Measurements from ENCODE around the gene MED7. TPM values are rescaled to one million over a fixed set of nuclear protein-coding genes. Genes with fewer than 3 reads are reported as not detected.

MED7 gene
- total and polyA plus RNA-seq, 4 donors = 18.7 to 23.2 (median 19.6) TPM

DNA sequence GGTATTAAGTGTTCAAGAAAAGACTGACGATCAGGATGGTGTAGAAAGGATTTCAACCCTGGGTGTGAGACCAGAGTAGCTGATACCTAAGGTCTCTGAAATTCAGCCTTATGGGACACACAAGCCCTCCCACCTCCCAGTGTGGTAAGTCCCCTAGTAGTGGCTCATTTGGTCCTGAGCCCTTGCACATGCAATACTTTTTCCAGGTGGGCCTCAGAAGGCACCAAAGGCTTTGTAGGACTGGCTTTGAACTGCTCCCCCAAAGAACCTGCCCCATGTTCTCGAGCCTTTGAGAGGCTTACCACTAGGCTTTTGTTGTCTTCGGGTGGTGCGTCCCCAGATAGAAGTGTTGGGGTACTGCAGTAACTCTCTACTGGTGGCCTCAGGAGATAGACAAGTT is 22.6 kb upstream of the MED7 start:
- H3K4me1 ChIP-seq (ENCODE audit: control insufficient read depth, insufficient read depth, low read length) = no peaks in the 10 kb centered on the region
- WGBS (ENCODE audit: insufficient coverage) = 79% methylated on average over 2 of the region's 4 CpGs
- H3K9me3 ChIP-seq (ENCODE audit: control insufficient read depth, insufficient read depth, low read length) = no peaks in the 10 kb centered on the region
- no peak overlapping the region for H3K27ac ChIP-seq (ENCODE audit: low read depth, low read length)
- H3K36me3 ChIP-seq (ENCODE audit: control insufficient read depth, insufficient read depth, low read length) = no peaks in the 10 kb centered on the region
- DNase-seq (ENCODE audit: low read depth in 4 of 6, low spot score in 6 of 6) = no peak
- no peaks in the 10 kb centered on the region for H3K27me3 ChIP-seq (ENCODE audit: control insufficient read depth, insufficient read depth, low read length)
- H3K4me3 ChIP-seq (ENCODE audit: low read depth, low read length) = no peak overlapping the region

GRCh38 chr5:157164521-157164920 is 21.9 kb upstream of the MED7 start:
- no peak overlapping the region for H3K4me3 ChIP-seq (ENCODE audit: low read depth, low read length)
- H3K4me1 ChIP-seq (ENCODE audit: control insufficient read depth, insufficient read depth, low read length) = no peaks in the 10 kb centered on the region
- no peak for DNase-seq (ENCODE audit: low read depth in 4 of 6, low spot score in 6 of 6)
- H3K9me3 ChIP-seq (ENCODE audit: control insufficient read depth, insufficient read depth, low read length) = no peaks in the 10 kb centered on the region
- H3K27me3 ChIP-seq (ENCODE audit: control insufficient read depth, insufficient read depth, low read length) = no peaks in the 10 kb centered on the region
- WGBS (ENCODE audit: insufficient coverage) = 98% methylated on average over 4 of the region's 5 CpGs
- H3K36me3 ChIP-seq (ENCODE audit: control insufficient read depth, insufficient read depth, low read length) = no peaks in the 10 kb centered on the region
- H3K27ac ChIP-seq (ENCODE audit: low read depth, low read length) = no peak overlapping the region

- H3K9me3 ChIP-seq (ENCODE audit: control insufficient read depth, insufficient read depth, low read length) = no peaks in the 10 kb centered on the region
Observed at GRCh38 chr5:157162919-157163510, 20.4 kb upstream of the MED7 start.

DNA sequence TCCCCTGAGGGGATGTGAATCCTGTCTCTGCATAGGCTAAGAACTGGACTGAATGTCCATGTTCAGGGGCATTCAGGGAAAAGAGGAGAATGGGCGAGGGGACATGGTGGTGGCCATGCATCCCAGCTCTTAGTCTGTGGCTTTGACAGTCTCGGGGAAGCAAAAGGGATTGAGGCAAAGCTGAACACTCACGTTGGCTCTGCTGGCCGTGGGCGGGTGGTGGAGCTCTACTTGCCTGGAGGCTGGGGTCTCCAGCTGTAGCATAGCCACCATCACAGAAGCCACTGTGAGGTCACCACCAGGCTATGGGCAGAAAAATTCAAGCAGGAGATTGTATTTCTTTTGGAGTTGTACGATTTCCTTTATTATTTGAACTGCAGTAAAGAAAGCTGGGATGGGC is 19.3 kb upstream of the MED7 start:
- DNase-seq (ENCODE audit: low read depth in 4 of 6, low spot score in 6 of 6) = no peak
- Histone ChIP-seq H3K27ac (ENCODE audit: low read depth, low read length) (no peak overlapping the region), H3K27me3 (ENCODE audit: control insufficient read depth, insufficient read depth, low read length) (no peaks in the 10 kb centered on the region), H3K4me1 (ENCODE audit: control insufficient read depth, insufficient read depth, low read length) (no peaks in the 10 kb centered on the region), H3K36me3 (ENCODE audit: control insufficient read depth, insufficient read depth, low read length) (no peaks in the 10 kb centered on the region), H3K4me3 (ENCODE audit: low read depth, low read length) (no peak overlapping the region), H3K9me3 (ENCODE audit: control insufficient read depth, insufficient read depth, low read length) (no peaks in the 10 kb centered on the region)
- WGBS (ENCODE audit: insufficient coverage) = 81% methylated on average over 6 of the region's 6 CpGs

More at GRCh38 chr5:157162919-157163510, 20.4 kb upstream of the MED7 start:
- H3K4me1 ChIP-seq (ENCODE audit: control insufficient read depth, insufficient read depth, low read length) = no peaks in the 10 kb centered on the region
- DNase-seq (ENCODE audit: low read depth in 4 of 6, low spot score in 6 of 6) = no peak
- H3K4me3 ChIP-seq (ENCODE audit: low read depth, low read length) = no peak overlapping the region
- WGBS (ENCODE audit: insufficient coverage) = 94% methylated on average over 12 of the region's 12 CpGs
- H3K27ac ChIP-seq (ENCODE audit: low read depth, low read length) = no peak overlapping the region
- no peaks in the 10 kb centered on the region for H3K36me3 ChIP-seq (ENCODE audit: control insufficient read depth, insufficient read depth, low read length)
- no peaks in the 10 kb centered on the region for H3K27me3 ChIP-seq (ENCODE audit: control insufficient read depth, insufficient read depth, low read length)

- no peak for DNase-seq (ENCODE audit: low read depth in 4 of 6, low spot score in 6 of 6)
- no peaks in the 10 kb centered on the region for H3K27me3 ChIP-seq (ENCODE audit: control insufficient read depth, insufficient read depth, low read length)
- H3K27ac ChIP-seq (ENCODE audit: low read depth, low read length) = no peak overlapping the region
- H3K4me3 ChIP-seq (ENCODE audit: low read depth, low read length) = no peak overlapping the region
- H3K4me1 ChIP-seq (ENCODE audit: control insufficient read depth, insufficient read depth, low read length) = no peaks in the 10 kb centered on the region
- no peaks in the 10 kb centered on the region for H3K36me3 ChIP-seq (ENCODE audit: control insufficient read depth, insufficient read depth, low read length)
- WGBS (ENCODE audit: insufficient coverage) = 96% methylated on average over 4 of the region's 4 CpGs
- no peaks in the 10 kb centered on the region for H3K9me3 ChIP-seq (ENCODE audit: control insufficient read depth, insufficient read depth, low read length)
Observed at GRCh38 chr5:157160001-157160400, 17.3 kb upstream of the MED7 start.

DNA sequence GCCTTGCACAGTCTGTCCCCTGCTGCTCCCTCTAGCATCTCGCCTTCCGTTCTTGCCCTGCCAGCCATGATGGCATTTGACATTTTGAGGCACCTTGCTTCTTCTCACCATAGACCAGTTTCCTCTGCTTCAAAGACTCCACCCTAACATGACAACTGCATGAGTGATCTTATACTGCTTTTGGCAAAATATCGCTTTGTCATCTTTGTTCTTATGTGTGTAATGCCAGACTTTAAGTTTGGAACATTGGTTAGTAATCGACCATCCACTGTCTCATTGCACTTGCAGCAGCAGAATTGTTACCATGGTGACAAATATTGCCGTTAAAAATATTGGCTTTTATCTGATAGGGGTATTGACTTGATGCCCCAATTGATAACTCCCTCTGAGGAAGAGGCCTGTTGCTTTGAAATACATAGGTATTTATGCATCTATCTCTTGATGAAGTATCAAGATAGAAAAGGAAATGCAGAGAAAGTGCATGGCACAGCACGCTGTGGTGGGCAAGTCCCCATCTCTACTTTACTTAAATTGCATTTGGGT is 16.6 kb upstream of the MED7 start:
- WGBS (ENCODE audit: insufficient coverage) = 76% methylated on average over 2 of the region's 6 CpGs
- Histone ChIP-seq H3K36me3 (ENCODE audit: control insufficient read depth, insufficient read depth, low read length) (no peaks in the 10 kb centered on the region), H3K4me3 (ENCODE audit: low read depth, low read length) (no peak overlapping the region), H3K27me3 (ENCODE audit: control insufficient read depth, insufficient read depth, low read length) (no peaks in the 10 kb centered on the region), H3K9me3 (ENCODE audit: control insufficient read depth, insufficient read depth, low read length) (no peaks in the 10 kb centered on the region), H3K27ac (ENCODE audit: low read depth, low read length) (no peak overlapping the region), H3K4me1 (ENCODE audit: control insufficient read depth, insufficient read depth, low read length) (no peaks in the 10 kb centered on the region)
- DNase-seq (ENCODE audit: low read depth in 4 of 6, low spot score in 6 of 6) = peak in 1 of 6 donors; percentile 5

DNA sequence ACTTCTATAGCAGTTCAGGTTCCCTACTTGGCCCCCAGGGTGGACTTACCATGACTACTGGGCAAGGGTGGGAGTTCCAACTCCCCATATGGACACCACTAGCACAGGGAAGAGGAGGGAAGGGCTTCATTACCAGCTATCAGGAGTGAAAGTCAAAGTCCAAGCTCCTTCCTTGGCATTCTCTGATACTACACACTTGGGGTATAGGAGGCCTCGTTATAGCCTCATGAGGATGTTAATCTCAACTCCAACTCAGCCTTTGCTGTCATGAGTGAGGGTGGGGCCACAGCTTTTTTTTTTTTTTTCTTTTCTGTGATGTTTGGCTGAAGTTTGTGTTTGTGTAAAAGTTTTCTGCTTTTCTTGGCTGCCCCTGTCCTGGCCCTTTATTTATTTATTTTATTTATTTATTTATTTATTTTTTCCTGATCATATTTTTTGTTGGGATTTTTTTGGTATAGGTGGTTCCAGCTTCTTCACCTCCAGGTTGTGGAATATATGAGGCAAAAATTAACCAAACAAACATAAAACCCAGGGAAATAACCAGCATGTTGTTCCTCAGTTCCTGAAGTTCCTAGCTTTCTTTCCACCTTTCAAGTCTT is 14.7 kb upstream of the MED7 start:
- WGBS (ENCODE audit: insufficient coverage) = no CpG with 5 or more reads among the region's 1 CpG
- no peaks in the 10 kb centered on the region for H3K4me1 ChIP-seq (ENCODE audit: control insufficient read depth, insufficient read depth, low read length)

GRCh38 chr5:157155297-157155696 is 12.6 kb upstream of the MED7 start:
- DNase-seq (ENCODE audit: low read depth in 4 of 6, low spot score in 6 of 6) = no peak
- Histone ChIP-seq H3K4me3 (ENCODE audit: low read depth, low read length) (no peak overlapping the region), H3K36me3 (ENCODE audit: control insufficient read depth, insufficient read depth, low read length) (no peaks in the 10 kb centered on the region), H3K27me3 (ENCODE audit: control insufficient read depth, insufficient read depth, low read length) (no peaks in the 10 kb centered on the region), H3K27ac (ENCODE audit: low read depth, low read length) (no peak overlapping the region), H3K4me1 (ENCODE audit: control insufficient read depth, insufficient read depth, low read length) (no peaks in the 10 kb centered on the region), H3K9me3 (ENCODE audit: control insufficient read depth, insufficient read depth, low read length) (no peaks in the 10 kb centered on the region)
- WGBS (ENCODE audit: insufficient coverage) = no CpG with 5 or more reads among the region's 3 CpGs

More for the DNA sequence above, 14.7 kb upstream of the MED7 start:
- H3K36me3 ChIP-seq (ENCODE audit: control insufficient read depth, insufficient read depth, low read length) = no peaks in the 10 kb centered on the region
- H3K9me3 ChIP-seq (ENCODE audit: control insufficient read depth, insufficient read depth, low read length) = no peaks in the 10 kb centered on the region
- no peaks in the 10 kb centered on the region for H3K27me3 ChIP-seq (ENCODE audit: control insufficient read depth, insufficient read depth, low read length)
- no peak overlapping the region for H3K4me3 ChIP-seq (ENCODE audit: low read depth, low read length)
- no peak overlapping the region for H3K27ac ChIP-seq (ENCODE audit: low read depth, low read length)
- no peak for DNase-seq (ENCODE audit: low read depth in 4 of 6, low spot score in 6 of 6)

- no peaks in the 10 kb centered on the region for H3K27me3 ChIP-seq (ENCODE audit: control insufficient read depth, insufficient read depth, low read length)
- no peak overlapping the region for H3K27ac ChIP-seq (ENCODE audit: low read depth, low read length)
- DNase-seq (ENCODE audit: low read depth in 4 of 6, low spot score in 6 of 6) = no peak
- H3K4me3 ChIP-seq (ENCODE audit: low read depth, low read length) = no peak overlapping the region
- no CpG with 5 or more reads among the region's 3 CpGs for WGBS (ENCODE audit: insufficient coverage)
- H3K4me1 ChIP-seq (ENCODE audit: control insufficient read depth, insufficient read depth, low read length) = no peaks in the 10 kb centered on the region
- H3K9me3 ChIP-seq (ENCODE audit: control insufficient read depth, insufficient read depth, low read length) = no peaks in the 10 kb centered on the region
- no peaks in the 10 kb centered on the region for H3K36me3 ChIP-seq (ENCODE audit: control insufficient read depth, insufficient read depth, low read length)
Observed at GRCh38 chr5:157150995-157151394, 8.3 kb upstream of the MED7 start.

Data from spinal cord (tissue), 10 donors.